Measurements from ENCODE around the gene DCBLD2. TPM values are rescaled to one million over a fixed set of nuclear protein-coding genes. Genes with fewer than 3 reads are reported as not detected.

The DCBLD2 gene
- total RNA-seq, 1 experiment from 2014 or later, result 178 TPM

- H3K4me1 Mint-ChIP-seq (ENCODE audit: low read depth, unreplicated experiment), result no peaks in the 10 kb centered on the region
- DNase-seq, result no peak
- no peaks in the 10 kb centered on the region for H3K36me3 Mint-ChIP-seq (ENCODE audit: insufficient read depth, unreplicated experiment)
- intact Hi-C loops (cut with micrococcal nuclease; ENCODE audit: unreplicated experiment), result no loop called here
- no peaks in the 10 kb centered on the region for H3K9me3 Mint-ChIP-seq (ENCODE audit: low read depth, unreplicated experiment)
- no TSS peak for BruUV-seq (replicated peaks)
- H3K27me3 Mint-ChIP-seq (ENCODE audit: unreplicated experiment), result no peaks in the 10 kb centered on the region
- H3K4me3 Mint-ChIP-seq (ENCODE audit: low read depth, unreplicated experiment), result no peak overlapping the region
- CTCF ChIA-PET, result no interaction called here
- H3K27ac Mint-ChIP-seq (ENCODE audit: unreplicated experiment), result no peak overlapping the region
- no peak for TF ChIP-seq CTCF (IDR thresholded peaks at IDR 0.05; ENCODE audit: unreplicated experiment)
Measured at GRCh38 chr3:98754483-98754882, 147.0 kb downstream of the DCBLD2 start.

GRCh38 chr3:98750276-98750919, 151.1 kb downstream of the DCBLD2 start:
- no peak for TF ChIP-seq CTCF (IDR thresholded peaks at IDR 0.05; ENCODE audit: unreplicated experiment)
- CTCF ChIA-PET, result no interaction called here
- H3K4me3 Mint-ChIP-seq (ENCODE audit: low read depth, unreplicated experiment), result no peak overlapping the region
- BruUV-seq (replicated peaks), result no TSS peak
- H3K9me3 Mint-ChIP-seq (ENCODE audit: low read depth, unreplicated experiment), result no peaks in the 10 kb centered on the region
- DNase-seq, result no peak
- no peaks in the 10 kb centered on the region for H3K36me3 Mint-ChIP-seq (ENCODE audit: insufficient read depth, unreplicated experiment)
- intact Hi-C loops (cut with micrococcal nuclease; ENCODE audit: unreplicated experiment), result no loop called here
- H3K27me3 Mint-ChIP-seq (ENCODE audit: unreplicated experiment), result no peaks in the 10 kb centered on the region
- H3K27ac Mint-ChIP-seq (ENCODE audit: unreplicated experiment), result no peak overlapping the region
- no peaks in the 10 kb centered on the region for H3K4me1 Mint-ChIP-seq (ENCODE audit: low read depth, unreplicated experiment)

GRCh38 chr3:98746882-98747281, 154.6 kb downstream of the DCBLD2 start:
- Mint-ChIP-seq H3K27ac (ENCODE audit: unreplicated experiment) (no peak overlapping the region), H3K9me3 (ENCODE audit: low read depth, unreplicated experiment) (no peaks in the 10 kb centered on the region), H3K4me3 (ENCODE audit: low read depth, unreplicated experiment) (no peak overlapping the region), H3K27me3 (ENCODE audit: unreplicated experiment) (no peaks in the 10 kb centered on the region), H3K36me3 (ENCODE audit: insufficient read depth, unreplicated experiment) (no peaks in the 10 kb centered on the region), H3K4me1 (ENCODE audit: low read depth, unreplicated experiment) (peaks cover 19% of the 10 kb centered on the region)
- BruUV-seq (replicated peaks), result no TSS peak
- intact Hi-C loops (cut with micrococcal nuclease; ENCODE audit: unreplicated experiment), result no loop called here
- TF ChIP-seq CTCF (IDR thresholded peaks at IDR 0.05; ENCODE audit: unreplicated experiment), result no peak
- DNase-seq, result no peak
- CTCF ChIA-PET, result no interaction called here

GRCh38 chr3:98746122-98746521, 155.4 kb downstream of the DCBLD2 start:
- H3K4me1 Mint-ChIP-seq (ENCODE audit: low read depth, unreplicated experiment), result peaks cover 26% of the 10 kb centered on the region
- DNase-seq, result no peak
- no TSS peak for BruUV-seq (replicated peaks)

More at GRCh38 chr3:98746122-98746521, 155.4 kb downstream of the DCBLD2 start:
- intact Hi-C loops (cut with micrococcal nuclease; ENCODE audit: unreplicated experiment), result no loop called here
- H3K36me3 Mint-ChIP-seq (ENCODE audit: insufficient read depth, unreplicated experiment), result no peaks in the 10 kb centered on the region
- no peak for TF ChIP-seq CTCF (IDR thresholded peaks at IDR 0.05; ENCODE audit: unreplicated experiment)
- H3K27ac Mint-ChIP-seq (ENCODE audit: unreplicated experiment), result no peak overlapping the region
- H3K4me3 Mint-ChIP-seq (ENCODE audit: low read depth, unreplicated experiment), result no peak overlapping the region
- H3K9me3 Mint-ChIP-seq (ENCODE audit: low read depth, unreplicated experiment), result no peaks in the 10 kb centered on the region
- CTCF ChIA-PET, result no interaction called here
- H3K27me3 Mint-ChIP-seq (ENCODE audit: unreplicated experiment), result no peaks in the 10 kb centered on the region

Other genes with a start within 250 kb of the DCBLD2 start
- gene ST3GAL6, start 138.4 kb downstream of the DCBLD2 start, total RNA-seq (2022), result 1.7 and 3.2 TPM in 2 replicates

Measured in Calu3 (cell line).